ENCODE results near the gene TIE1. TPM values are rescaled to one million over a fixed set of nuclear protein-coding genes. Genes with fewer than 3 reads are reported as not detected.

The TIE1 gene
- total RNA-seq, 6 experiments from 2014 or later, result 5.8 to 12.2 (median 8.0) TPM

DNA sequence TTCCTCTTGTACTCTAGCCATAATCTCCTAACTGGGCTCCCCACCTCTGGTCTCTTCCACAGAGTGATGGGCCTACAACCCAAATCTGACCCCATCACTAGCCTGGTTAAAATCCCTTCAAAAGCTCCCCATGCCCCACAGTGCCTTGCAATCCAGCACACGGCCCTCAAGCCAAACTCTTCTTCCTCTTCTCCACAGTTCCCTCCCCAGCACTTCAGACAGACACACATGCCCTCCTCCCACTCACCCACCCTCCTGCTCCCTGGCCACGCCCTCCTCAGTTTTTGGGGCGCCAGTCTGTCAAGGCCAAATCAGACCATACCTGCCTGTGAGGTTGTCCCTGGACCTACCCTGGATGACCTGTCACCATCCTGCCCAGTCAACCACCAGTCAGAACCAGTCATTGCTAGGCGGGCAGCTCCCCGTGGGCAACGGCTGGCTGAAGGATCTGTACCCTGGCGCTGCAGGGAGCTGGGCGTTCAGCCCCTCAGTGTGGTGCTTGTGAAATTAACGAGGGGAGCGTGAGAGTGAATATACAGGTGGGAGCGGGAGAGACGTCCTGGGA lies 16.2 kb upstream of the TIE1 start:
- Histone ChIP-seq H3K4me3 (no peak overlapping the region), H3K27me3 (no peaks in the 10 kb centered on the region), H3K36me3 (no peaks in the 10 kb centered on the region), H3K9me3 (no peaks in the 10 kb centered on the region), H3K27ac (peak overlapping the region in 1 of 3 donors; percentile 1), H3K4me1 (peaks cover 0 to 33% (median 13%) of the 10 kb centered on the region in 4 donors)
- TF ChIP-seq, protein P1, sequence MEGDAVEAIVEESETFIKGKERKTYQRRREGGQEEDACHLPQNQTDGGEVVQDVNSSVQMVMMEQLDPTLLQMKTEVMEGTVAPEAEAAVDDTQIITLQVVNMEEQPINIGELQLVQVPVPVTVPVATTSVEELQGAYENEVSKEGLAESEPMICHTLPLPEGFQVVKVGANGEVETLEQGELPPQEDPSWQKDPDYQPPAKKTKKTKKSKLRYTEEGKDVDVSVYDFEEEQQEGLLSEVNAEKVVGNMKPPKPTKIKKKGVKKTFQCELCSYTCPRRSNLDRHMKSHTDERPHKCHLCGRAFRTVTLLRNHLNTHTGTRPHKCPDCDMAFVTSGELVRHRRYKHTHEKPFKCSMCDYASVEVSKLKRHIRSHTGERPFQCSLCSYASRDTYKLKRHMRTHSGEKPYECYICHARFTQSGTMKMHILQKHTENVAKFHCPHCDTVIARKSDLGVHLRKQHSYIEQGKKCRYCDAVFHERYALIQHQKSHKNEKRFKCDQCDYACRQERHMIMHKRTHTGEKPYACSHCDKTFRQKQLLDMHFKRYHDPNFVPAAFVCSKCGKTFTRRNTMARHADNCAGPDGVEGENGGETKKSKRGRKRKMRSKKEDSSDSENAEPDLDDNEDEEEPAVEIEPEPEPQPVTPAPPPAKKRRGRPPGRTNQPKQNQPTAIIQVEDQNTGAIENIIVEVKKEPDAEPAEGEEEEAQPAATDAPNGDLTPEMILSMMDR (IDR thresholded peaks at IDR 0.05), result no peak
- TF ChIP-seq POLR2A (IDR thresholded peaks at IDR 0.05), result no peak
- no peak for ATAC-seq
- peak in 2 of 3 donors; percentile 16 to 27 for DNase-seq
- WGBS (ENCODE audit: insufficient coverage, low coverage, low lambda C conversion rate, missing lambda C conversion rate), result 80% methylated on average over 5 of the region's 12 CpGs
- intact Hi-C loops (cut with DNase I), result no loop called here

DNA sequence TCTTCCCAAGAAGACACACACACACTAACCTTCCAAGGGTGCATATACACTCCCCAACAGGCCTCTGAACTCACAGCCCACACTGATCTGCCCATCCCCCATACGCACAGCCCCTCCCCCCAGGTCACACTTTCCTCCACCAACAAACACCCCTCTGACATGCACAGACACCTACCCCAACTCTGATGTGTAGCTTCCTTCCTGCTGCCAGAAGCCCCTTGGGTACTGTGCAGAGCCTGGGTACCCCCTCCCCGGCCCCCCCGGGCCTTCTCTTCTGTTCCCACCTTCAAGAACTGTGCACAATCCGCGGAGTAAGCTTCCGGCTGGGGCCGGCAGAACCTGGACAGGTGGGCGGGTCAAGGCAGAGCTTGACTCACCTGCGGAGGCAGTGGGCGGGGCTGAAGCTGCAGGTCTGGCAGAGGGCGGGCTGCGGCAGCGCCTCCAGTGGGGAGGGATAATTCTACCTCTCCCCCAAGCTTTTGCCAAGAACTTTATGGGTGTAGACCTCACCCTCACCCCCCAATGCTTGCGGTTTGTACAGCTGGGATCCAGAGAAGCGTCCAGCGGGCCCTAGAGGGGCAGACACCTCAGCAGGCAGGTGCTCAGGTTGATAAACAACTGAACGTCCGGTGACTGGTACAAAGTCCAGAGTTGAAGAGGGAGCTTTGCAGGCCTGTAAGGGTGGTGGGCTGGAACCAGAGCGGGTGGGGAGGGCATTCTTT lies 15.4 kb upstream of the TIE1 start, which contains the start of gene C1orf210:
Gene C1orf210 (minus strand): TSS at position 313 of the 722 bp plus-strand sequence. CDS start 2,311 bp downstream, outside the sequence.
- WGBS (ENCODE audit: insufficient coverage, low coverage, low lambda C conversion rate, missing lambda C conversion rate), result 50% methylated on average over 16 of the region's 19 CpGs
- no peaks in the 10 kb centered on the region for H3K36me3 ChIP-seq

DNA sequence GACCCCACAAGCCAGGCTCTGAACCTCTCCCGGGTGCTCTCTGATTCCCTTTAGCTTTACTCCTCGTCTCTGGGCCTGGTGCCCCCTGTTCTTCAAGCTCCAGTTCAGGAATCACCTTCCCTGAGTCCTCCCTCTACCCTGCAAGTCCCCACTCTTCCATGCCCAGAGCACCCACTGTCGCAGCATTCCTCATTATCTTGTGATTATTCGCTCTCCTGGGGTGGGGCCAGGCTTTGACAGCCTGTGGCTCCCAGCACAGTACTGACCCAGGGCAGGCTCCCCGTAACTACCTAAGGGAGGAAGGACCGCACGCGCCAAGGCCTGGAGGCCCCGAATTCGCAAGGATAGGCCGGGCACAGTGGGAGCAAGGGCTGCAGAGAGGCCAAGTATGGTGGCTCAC lies 14.7 kb upstream of the TIE1 start:
- intact Hi-C loops (cut with DNase I), result no loop called here
- DNase-seq (peak in 2 of 3 donors; percentile 10 to 49), ATAC-seq (no peak)
- WGBS (ENCODE audit: insufficient coverage, low coverage, low lambda C conversion rate, missing lambda C conversion rate), result 74% methylated on average over 4 of the region's 11 CpGs
- Histone ChIP-seq H3K36me3 (no peaks in the 10 kb centered on the region), H3K4me3 (no peak overlapping the region), H3K9me3 (no peaks in the 10 kb centered on the region), H3K27ac (no peak overlapping the region), H3K4me1 (peaks cover 0 to 30% (median 13%) of the 10 kb centered on the region in 4 donors), H3K27me3 (no peaks in the 10 kb centered on the region)
- TF ChIP-seq, protein P1 (IDR thresholded peaks at IDR 0.05), result no peak

More for the DNA sequence above, 15.4 kb upstream of the TIE1 start, which contains the start of gene C1orf210:
- Histone ChIP-seq H3K27ac (peak within 1 kb of the TSS in 1 of 3 donors; percentile 1), H3K9me3 (no peaks in the 10 kb centered on the region), H3K27me3 (no peaks in the 10 kb centered on the region), H3K4me1 (peaks cover 0 to 33% (median 13%) of the 10 kb centered on the region in 4 donors), H3K4me3 (peak within 1 kb of the TSS in 2 of 3 donors; percentile 24 to 33)
- DNase-seq (peak; percentile 65 to 77 (median 70)), ATAC-seq (peak; percentile 34 to 73 (median 52))
- TF ChIP-seq, protein P1 (IDR thresholded peaks at IDR 0.05), result peak; percentile 19 to 33 (median 28)
- TF ChIP-seq POLR2A (IDR thresholded peaks at IDR 0.05), result no peak
- intact Hi-C loops (cut with DNase I), result no loop called here

DNA sequence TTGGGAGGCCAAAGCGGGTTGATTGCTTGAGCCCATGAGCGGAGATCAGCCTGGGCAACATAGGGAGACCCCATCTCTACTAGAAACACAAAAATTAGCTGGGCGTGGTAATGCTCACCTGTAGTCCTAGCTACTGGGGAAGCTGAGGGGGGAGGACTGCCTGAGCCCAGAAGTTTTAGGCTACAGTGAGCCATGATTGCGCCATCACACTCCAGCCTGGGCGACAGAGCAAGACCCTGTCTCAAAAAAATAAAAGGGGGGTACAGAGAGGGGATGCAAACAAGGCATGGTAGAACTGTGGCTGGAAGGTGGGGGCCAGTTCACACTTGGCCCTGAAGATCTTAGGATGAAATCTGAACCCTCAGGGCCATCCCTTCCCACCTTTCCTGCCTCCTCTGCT lies 14.2 kb upstream of the TIE1 start:
- no peak overlapping the region for H3K27ac ChIP-seq
- DNase-seq, result no peak
- 96% methylated on average over 5 of the region's 5 CpGs for WGBS (ENCODE audit: insufficient coverage, low coverage, low lambda C conversion rate, missing lambda C conversion rate)
- peaks cover 0 to 26% (median 11%) of the 10 kb centered on the region in 4 donors for H3K4me1 ChIP-seq
- H3K36me3 ChIP-seq, result no peaks in the 10 kb centered on the region
- TF ChIP-seq, protein P1 (IDR thresholded peaks at IDR 0.05), result no peak
- no peak for TF ChIP-seq POLR2A (IDR thresholded peaks at IDR 0.05)
- no peak overlapping the region for H3K4me3 ChIP-seq
- intact Hi-C loops (cut with DNase I), result no loop called here
- no peak for ATAC-seq
- no peaks in the 10 kb centered on the region for H3K9me3 ChIP-seq
- H3K27me3 ChIP-seq, result no peaks in the 10 kb centered on the region

Measured in right lobe of liver (tissue), 6 donors.